ENCODE data around the gene PLEKHN1.
A peak's percentile ranks its signal among the peaks of the same experiment; 100 is the strongest.

PLEKHN1 gene

GRCh38 chr1:966135-966703 is at the start of gene PLEKHN1:
TSS of gene PLEKHN1 (plus strand) at chr1:966482. CDS start at chr1:966532, 50 bp downstream.
- peak; percentile 73 for DNase-seq (ENCODE audit: extremely low spot score)
- ChIA-PET CTCF (interaction anchor here (0.8 to 1.6 kb wide), 6 partner anchors 10 to 61 kb away, joined by 3 to 7 read pairs (median 4); no protein-coding TSS in a partner anchor), POLR2A (no interaction called here)
- TF ChIP-seq CTCF (IDR thresholded peaks at IDR 0.05; ENCODE audit: control extremely low read depth, extremely low read depth, low read depth, missing control alignments), result no peak

DNA sequence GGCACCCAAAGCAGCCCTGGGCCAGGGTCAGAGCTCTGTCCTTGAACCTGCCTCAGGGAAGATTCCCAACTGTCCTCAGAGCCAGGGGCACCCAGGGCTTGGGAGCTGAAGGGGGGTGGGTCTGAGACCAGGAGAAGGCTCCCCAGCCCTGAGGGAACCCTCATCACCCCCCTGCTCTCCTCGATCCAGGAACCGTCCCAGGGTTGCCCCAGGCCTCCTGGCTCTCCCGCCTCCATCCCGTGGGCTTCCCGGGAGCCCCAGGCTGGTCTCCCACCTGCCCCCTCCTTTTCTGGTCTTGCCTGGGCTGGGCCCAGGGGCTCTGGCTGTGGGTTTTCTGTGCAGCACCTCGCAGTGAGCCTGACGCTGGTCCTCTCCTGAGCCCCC is 49.2 kb upstream of the PLEKHN1 start:
- ChIA-PET CTCF (interaction anchor here (1.1 to 3.1 kb wide), 2 partner anchors 12 to 21 kb away, joined by 4 to 11 read pairs; no protein-coding TSS in a partner anchor), POLR2A (no interaction called here)
- DNase-seq (ENCODE audit: extremely low spot score), result no peak

DNA sequence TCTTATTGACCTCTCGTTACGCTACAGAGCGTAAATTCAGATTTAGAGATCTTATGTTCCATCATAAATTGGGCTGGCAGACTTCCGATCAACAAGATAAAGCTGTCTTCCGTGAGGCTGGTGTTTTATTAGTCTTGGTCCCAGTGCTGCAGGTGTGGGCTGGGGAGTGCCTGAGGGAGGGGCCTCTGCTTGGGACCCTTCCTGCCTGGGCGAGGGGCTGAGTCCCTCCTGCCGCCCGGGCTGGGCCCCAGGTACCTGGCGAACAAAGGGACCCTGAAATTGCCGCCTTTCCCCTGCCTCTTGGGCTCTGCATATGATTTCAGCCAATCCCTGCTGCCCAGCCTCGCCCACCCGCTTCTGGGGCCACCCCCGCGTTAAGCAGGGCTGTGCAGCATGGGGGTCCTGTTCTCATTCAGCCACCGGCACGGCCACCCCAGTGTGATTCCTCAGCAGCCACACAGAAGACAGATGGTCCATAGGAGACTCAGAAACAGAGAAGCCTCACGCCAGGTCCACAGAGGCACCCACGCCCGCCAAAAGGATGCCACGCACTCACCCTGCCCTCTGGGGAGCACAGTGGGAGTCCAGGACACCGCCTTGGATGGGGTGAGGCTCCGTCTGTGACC is 48.7 kb upstream of the PLEKHN1 start:
- ChIA-PET CTCF (interaction anchor here (1.1 to 3.1 kb wide), 2 partner anchors 12 to 21 kb away, joined by 4 to 11 read pairs; no protein-coding TSS in a partner anchor), POLR2A (no interaction called here)
- no peak for DNase-seq (ENCODE audit: extremely low spot score)
- no peak for TF ChIP-seq CTCF (IDR thresholded peaks at IDR 0.05; ENCODE audit: control extremely low read depth, extremely low read depth, low read depth, missing control alignments)

More for the DNA sequence above, 49.2 kb upstream of the PLEKHN1 start:
- no peak for TF ChIP-seq CTCF (IDR thresholded peaks at IDR 0.05; ENCODE audit: control extremely low read depth, extremely low read depth, low read depth, missing control alignments)

DNA sequence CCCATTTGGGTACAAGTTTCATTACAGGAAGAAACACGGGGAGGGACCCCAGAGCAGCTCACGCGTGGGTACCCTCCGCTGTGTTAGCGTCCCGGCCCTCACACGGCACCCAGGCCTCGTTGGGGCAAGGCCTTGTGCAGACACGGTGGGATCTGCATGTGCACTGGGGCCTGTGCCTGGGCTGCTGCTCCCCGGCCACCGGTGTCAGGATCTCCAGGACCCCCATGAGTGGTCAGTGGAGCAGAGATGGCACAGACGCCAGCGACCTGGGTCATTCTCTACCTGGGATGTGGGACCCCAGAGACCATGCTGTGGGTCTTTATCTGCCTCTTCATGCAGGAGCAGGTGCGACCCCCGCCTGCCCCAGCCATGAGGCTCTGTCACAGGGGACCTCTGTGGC is 47.9 kb upstream of the PLEKHN1 start:
- no peak for TF ChIP-seq CTCF (IDR thresholded peaks at IDR 0.05; ENCODE audit: control extremely low read depth, extremely low read depth, low read depth, missing control alignments)
- no peak for DNase-seq (ENCODE audit: extremely low spot score)
- ChIA-PET CTCF (interaction anchor here (3.1 kb wide), 1 partner anchor 13 kb away, joined by 11 read pairs; no protein-coding TSS in a partner anchor), POLR2A (no interaction called here)

DNA sequence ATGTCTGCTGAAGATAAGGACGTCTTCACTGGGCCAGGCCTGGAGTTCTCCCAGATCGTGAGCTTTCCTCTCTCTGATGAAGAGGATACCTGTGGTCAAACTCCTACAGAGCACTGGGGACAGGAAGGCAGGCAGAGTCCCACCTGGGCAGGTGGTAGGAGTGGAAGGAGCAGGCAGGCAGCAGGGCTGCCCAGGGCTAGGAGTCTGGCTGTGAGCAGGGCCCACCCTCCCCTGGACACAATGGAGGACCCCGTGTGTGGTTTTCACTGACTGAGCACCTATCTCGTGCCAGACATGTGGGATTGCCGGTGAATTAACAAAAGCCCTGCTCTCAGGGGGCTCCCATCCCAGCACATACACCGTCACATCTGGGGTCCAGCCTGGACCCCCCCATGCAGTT is 47.4 kb upstream of the PLEKHN1 start:
- CTCF ChIA-PET, result interaction anchor here (3.1 kb wide), 1 partner anchor 14 kb away, joined by 11 read pairs; no protein-coding TSS in a partner anchor

More for the DNA sequence above, 47.4 kb upstream of the PLEKHN1 start:
- POLR2A ChIA-PET, result no interaction called here
- no peak for TF ChIP-seq CTCF (IDR thresholded peaks at IDR 0.05; ENCODE audit: control extremely low read depth, extremely low read depth, low read depth, missing control alignments)
- DNase-seq (ENCODE audit: extremely low spot score), result no peak

All from GM10248 (cell line).